UCSD-AML1 (cell line): ENCODE data around the gene CELSR1.
"Not testable (repeated sequence)": the region's sequence is repeated elsewhere in the genome, so short reads cannot be mapped to it uniquely, and the experiment has no call there.

ENCODE experiments used
- DNase-seq: peaks from one replicate; lab custom pipeline; 2025; ENCODE audit not compliant: unreplicated experiment; lab: John Stamatoyannopoulos, UW

CELSR1 gene

DNA sequence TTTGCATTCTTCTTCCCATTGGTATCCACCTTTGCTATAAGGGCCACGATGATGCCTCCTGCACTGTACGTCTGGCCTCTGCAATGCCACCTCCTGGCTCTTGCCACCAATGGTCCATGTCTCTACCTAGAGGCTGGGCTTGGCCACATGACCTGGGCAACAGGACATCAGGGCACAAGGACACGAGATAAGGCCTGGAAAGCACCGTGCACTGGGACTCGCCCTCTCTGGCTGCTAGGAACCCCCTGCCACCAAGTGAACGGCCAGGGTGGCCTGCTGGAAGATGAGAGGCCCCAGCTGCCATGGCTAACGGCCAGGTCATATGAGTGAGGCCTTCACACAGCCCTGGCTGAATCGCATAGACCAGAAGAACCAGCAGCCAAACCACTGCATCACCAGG lies 114.5 kb downstream of the CELSR1 start:
- DNase-seq = no peak

- no peak for DNase-seq
These were observed 116.2 kb downstream of the CELSR1 start for GRCh38 chr22:46421267-46421666.

GRCh38 chr22:46419754-46420571 lies 117.5 kb downstream of the CELSR1 start:
- no peak for DNase-seq

DNA sequence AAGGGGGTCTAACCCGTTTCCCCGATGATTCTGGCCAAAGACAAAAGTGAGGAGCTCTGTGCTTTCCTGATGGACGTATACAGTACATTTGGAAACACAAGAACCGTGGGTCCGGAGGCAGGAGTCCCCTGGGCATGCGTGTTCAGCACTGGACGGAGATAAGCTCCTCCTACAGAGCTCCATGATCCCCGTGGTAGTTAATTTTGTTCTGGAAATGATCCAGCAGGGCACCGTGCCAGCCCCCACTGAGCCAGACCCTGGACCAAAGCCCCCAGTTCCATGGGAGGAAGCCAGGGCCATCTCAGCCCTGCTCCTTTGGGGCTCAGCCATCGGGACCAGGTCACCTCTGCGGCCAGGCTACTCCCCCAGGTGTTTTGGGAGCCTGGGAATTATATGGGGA lies 118.6 kb downstream of the CELSR1 start:
- no peak for DNase-seq

GRCh38 chr22:46417769-46418168 lies 119.7 kb downstream of the CELSR1 start:
- no peak for DNase-seq

- DNase-seq = no peak
These were observed 120.4 kb downstream of the CELSR1 start for GRCh38 chr22:46416891-46417580.

- no peak for DNase-seq
These were observed 120.9 kb downstream of the CELSR1 start for GRCh38 chr22:46416520-46416871.

- no peak for DNase-seq
These were observed 121.5 kb downstream of the CELSR1 start for GRCh38 chr22:46415776-46416519.

DNA sequence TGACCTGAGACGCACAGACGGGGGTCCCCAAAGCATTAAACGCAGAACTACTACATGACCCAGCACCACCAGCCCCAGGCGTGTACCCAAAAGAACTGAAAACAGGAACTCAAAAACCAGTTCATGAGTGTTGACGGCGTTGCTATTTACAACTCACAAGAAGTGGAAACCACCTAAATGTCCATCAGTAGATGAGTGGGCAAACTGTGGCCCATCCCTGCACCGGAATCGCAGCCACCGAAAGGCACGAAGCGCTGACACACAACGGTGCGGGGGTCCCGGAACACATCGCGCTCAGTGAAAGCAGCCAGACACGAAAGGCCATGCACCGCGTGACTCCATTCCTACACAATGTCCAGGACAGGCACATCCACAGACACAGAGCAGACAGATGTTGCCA lies 122.7 kb downstream of the CELSR1 start:
- no peak for DNase-seq

DNA sequence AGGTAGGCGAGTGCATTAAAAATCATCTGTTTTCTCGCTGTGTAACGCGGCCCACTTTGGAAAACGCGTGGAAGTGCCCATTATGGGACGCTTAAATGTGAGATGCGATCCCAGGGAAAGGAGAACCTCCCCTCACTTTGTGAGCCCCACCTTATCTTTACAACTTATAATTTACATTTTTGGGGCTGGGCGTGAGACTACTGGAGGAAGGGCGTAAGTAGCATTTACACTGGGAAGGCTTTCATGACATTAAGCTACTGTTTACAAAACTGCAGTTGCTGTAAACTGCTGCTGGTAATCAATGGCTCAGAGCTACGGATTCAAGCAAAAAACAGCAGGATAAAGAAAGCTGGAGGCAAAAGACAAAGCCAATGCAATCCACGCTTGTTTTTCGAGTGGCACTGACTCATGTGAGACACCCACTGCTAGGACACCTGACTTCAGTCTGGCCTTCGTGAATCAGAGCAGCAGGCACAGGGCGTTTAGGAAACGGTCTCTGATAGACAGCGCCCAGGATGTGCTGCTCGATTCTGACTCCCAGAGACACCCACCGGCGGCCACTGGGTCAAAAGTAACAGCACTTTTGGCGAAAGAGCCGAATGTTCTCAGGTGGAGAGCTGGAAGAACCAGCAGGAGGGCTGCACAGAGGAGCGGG lies 123.6 kb downstream of the CELSR1 start:
- no peak for DNase-seq

DNA sequence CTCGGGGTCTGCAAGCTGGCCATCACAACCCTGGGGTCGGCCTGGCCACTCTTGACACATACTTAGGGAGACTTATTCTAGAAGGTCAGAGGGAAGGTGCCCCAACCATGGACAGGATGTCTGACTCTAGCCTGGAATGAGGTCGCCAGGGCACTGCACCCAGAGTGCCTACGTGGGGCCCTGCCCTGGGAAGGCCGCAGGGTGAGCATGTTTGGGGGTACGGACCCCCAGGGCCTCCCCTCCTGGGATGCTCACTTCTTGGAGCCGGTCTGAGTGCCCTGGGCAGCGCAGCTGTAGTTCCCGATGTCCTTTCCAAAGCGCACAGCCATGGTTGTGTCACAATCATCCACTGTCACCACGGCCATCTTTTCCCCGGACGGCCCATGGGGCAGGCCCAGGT lies 126.1 kb downstream of the CELSR1 start:
- DNase-seq = no peak

DNA sequence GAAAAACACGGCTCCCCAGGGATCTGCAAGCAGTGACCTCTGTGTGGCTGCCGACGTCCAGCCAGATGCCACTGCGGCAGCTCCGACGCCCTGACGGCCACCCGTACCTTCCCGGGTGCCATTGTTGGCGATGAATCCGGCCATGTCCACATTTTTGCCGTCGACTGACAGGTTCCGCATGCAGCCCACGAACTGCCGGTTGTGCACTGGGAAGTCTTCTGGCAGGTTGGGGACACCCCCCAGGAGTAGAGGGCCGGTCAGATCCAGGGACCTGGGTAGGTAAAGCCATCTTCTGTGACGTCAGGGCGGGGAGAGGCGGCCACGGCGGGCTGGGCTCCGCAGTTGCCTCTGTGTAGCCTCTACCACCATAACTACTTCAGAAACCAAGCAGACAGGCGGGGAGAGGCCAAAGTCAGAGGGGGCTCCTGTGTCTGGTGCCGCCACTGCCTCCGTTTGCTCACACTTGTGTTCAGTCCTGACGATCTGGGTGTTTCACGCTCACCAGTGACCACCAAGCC lies 127.1 kb downstream of the CELSR1 start:
- DNase-seq = no peak

GRCh38 chr22:46409631-46410210 lies 127.7 kb downstream of the CELSR1 start:
- DNase-seq = no peak

DNA sequence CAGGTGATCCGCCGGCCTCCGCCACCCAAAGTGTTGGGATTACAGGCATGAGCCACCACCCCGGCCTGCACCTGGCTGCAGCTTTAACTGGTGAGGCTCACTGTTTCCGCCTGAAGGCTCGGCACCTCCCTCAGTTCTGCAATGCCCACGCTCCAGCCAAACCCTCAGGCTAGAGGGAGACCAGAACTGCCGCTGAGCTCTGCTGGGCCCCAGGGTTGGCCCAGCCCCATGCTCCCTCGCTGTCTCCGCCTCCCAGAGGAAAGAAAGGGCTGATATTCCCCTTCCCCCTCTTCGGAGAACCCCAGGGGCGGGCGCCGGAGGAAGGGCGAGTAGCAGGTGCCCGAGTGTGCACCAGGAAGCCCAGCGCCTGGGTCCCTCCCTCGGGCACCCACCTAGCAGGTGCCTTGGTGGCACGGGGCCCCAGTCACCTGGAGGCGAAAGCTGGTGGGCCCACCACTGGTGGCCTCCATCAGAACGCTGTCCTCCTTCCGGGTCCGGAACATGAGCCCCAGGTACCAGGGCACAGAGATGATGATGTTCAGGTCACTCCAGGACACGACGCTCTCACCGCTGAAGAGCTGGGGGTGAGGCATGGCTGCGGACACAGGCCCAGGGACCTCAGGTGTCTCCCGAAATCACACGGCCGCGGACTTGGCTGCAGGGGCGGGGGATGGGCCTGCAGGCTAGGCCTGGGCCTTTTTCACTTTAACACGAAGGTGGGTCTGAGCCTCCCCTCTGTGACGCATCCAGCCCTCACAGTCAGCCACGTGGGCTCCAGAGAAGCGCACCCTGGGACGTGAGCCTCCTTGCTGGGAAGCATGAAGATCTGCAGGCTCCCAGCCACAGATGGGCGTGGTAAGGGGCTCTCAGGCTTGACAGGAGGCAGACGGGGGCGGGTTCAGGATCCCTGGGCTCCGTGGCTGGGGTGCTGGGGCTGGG lies 128.6 kb downstream of the CELSR1 start:
- no peak for DNase-seq

- DNase-seq = no peak
These were observed 129.7 kb downstream of the CELSR1 start for GRCh38 chr22:46407748-46408147.

DNA sequence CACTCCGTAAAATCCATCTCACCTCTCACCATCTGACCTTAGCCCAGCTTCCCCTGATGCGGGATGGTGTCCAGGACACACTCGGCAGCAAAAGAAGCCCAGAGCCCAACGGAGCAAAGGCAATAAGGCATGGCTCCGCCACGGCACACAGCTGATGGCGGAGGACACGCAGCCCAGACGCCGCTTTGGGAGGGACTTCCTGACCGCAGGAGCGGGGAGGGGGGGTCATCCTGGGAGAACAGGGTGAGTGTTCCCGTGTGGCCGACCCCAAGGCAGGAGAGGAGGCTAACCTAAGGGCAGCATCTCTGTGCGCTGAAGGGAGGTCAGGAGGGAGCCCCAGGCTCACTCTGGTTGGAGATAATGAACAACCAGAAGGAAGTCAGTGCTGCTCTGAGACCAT lies 130.6 kb downstream of the CELSR1 start:
- no peak for DNase-seq

- no peak for DNase-seq
These were observed 131.1 kb downstream of the CELSR1 start for GRCh38 chr22:46406349-46406748.

DNA sequence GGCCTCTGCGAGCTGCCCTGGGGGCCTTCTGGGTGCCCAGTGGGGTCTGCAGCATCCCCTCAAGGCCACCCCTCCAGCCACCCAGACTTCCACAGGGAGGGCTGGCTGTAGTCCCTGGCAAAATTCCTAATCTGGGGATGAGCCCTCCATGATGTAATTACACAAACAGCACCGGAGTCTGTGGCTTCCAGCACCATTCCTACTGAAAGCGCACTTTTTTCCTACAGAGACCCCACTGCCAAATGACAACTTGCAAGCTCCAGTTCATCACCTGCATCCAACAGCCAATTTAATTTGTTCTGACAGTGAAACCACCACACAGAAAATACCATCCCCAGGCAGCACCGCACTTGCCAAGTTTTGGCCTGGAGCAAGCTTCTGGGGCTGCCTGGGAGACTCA lies 131.5 kb downstream of the CELSR1 start:
- DNase-seq = no peak

- DNase-seq = not testable (repeated sequence)
These were observed 133.5 kb downstream of the CELSR1 start for GRCh38 chr22:46403880-46404279.

GRCh38 chr22:46402505-46402904 lies 134.9 kb downstream of the CELSR1 start:
- DNase-seq = no peak
